HUES48 (cell line): ENCODE data around the gene AMPH.

Experiments
- H3K27ac ChIP-seq: one replicate; pipeline ENCODE4 v1.7.0; 2013; ENCODE audit warnings: low read depth, low read length, inconsistent platforms
- H3K27me3 ChIP-seq: 2 replicates; pipeline ENCODE4 v1.6.1; 2013; ENCODE audit warnings: mild to moderate bottlenecking, low read length; ENCODE audit not compliant: control insufficient read depth, insufficient read depth
- H3K36me3 ChIP-seq: 2 replicates; pipeline ENCODE4 v1.6.1; 2013; ENCODE audit warnings: low read length; ENCODE audit not compliant: control insufficient read depth, insufficient read depth
- H3K4me1 ChIP-seq: 2 replicates; pipeline ENCODE4 v1.6.1; 2013; ENCODE audit warnings: mild to moderate bottlenecking, low read length; ENCODE audit not compliant: control insufficient read depth, insufficient read depth
- H3K4me3 ChIP-seq: 2 replicates; pipeline ENCODE4 v1.5.1; 2013; ENCODE audit warnings: mild to moderate bottlenecking, low read depth, low read length
- H3K9ac ChIP-seq: 2 replicates; pipeline ENCODE4 v1.6.1; 2013; ENCODE audit warnings: mild to moderate bottlenecking, low read depth, low read length, moderate library complexity
- H3K9me3 ChIP-seq: 2 replicates; pipeline ENCODE4 v1.6.1; 2013; ENCODE audit warnings: low read length; ENCODE audit not compliant: control insufficient read depth, insufficient read depth

AMPH gene

GRCh38 chr7:38565289-38565688 is 65.9 kb downstream of the AMPH start:
- no peaks in the 10 kb centered on the region for H3K27me3 ChIP-seq
- no peak overlapping the region for H3K4me3 ChIP-seq

GRCh38 chr7:38563741-38564140 is 67.4 kb downstream of the AMPH start:
- H3K4me1 ChIP-seq = peaks cover 8% of the 10 kb centered on the region; the same call in 1 of the 2 replicates
- H3K9ac ChIP-seq = no peak overlapping the region
- no peaks in the 10 kb centered on the region for H3K9me3 ChIP-seq
- H3K36me3 ChIP-seq = no peaks in the 10 kb centered on the region
- H3K4me3 ChIP-seq = no peak overlapping the region
- H3K27ac ChIP-seq = no peak overlapping the region
- no peaks in the 10 kb centered on the region for H3K27me3 ChIP-seq

More at GRCh38 chr7:38565289-38565688, 65.9 kb downstream of the AMPH start:
- Histone ChIP-seq H3K9me3 (no peaks in the 10 kb centered on the region), H3K9ac (no peak overlapping the region), H3K4me1 (peaks cover 8% of the 10 kb centered on the region; the same call in 1 of the 2 replicates), H3K27ac (no peak overlapping the region), H3K36me3 (no peaks in the 10 kb centered on the region)

- Histone ChIP-seq H3K9ac (no peak overlapping the region), H3K27me3 (no peaks in the 10 kb centered on the region), H3K36me3 (no peaks in the 10 kb centered on the region), H3K4me3 (no peak overlapping the region), H3K4me1 (peaks cover 8% of the 10 kb centered on the region; the same call in 1 of the 2 replicates), H3K27ac (no peak overlapping the region), H3K9me3 (no peaks in the 10 kb centered on the region)
Observed at GRCh38 chr7:38561166-38561565, 70.0 kb downstream of the AMPH start.

GRCh38 chr7:38558761-38559345 is 72.3 kb downstream of the AMPH start:
- Histone ChIP-seq H3K27ac (no peak overlapping the region), H3K9me3 (no peaks in the 10 kb centered on the region), H3K4me1 (peaks cover 8% of the 10 kb centered on the region; the same call in 1 of the 2 replicates), H3K4me3 (no peak overlapping the region), H3K27me3 (no peaks in the 10 kb centered on the region), H3K9ac (no peak overlapping the region), H3K36me3 (no peaks in the 10 kb centered on the region)

- no peaks in the 10 kb centered on the region for H3K9me3 ChIP-seq
- H3K4me1 ChIP-seq = peaks cover 9% of the 10 kb centered on the region
- no peak overlapping the region for H3K4me3 ChIP-seq
- H3K9ac ChIP-seq = no peak overlapping the region
- no peak overlapping the region for H3K27ac ChIP-seq
- H3K27me3 ChIP-seq = no peaks in the 10 kb centered on the region
- H3K36me3 ChIP-seq = no peaks in the 10 kb centered on the region
Observed at GRCh38 chr7:38554586-38554985, 76.6 kb downstream of the AMPH start.

- no peaks in the 10 kb centered on the region for H3K36me3 ChIP-seq
- no peaks in the 10 kb centered on the region for H3K9me3 ChIP-seq
- H3K4me3 ChIP-seq = no peak overlapping the region
- H3K27me3 ChIP-seq = no peaks in the 10 kb centered on the region
- H3K4me1 ChIP-seq = peaks cover 9% of the 10 kb centered on the region
- no peak overlapping the region for H3K9ac ChIP-seq
- H3K27ac ChIP-seq = no peak overlapping the region
Observed at GRCh38 chr7:38550836-38551235, 80.3 kb downstream of the AMPH start.

- Histone ChIP-seq H3K4me1 (peaks cover 9% of the 10 kb centered on the region), H3K4me3 (no peak overlapping the region), H3K36me3 (no peaks in the 10 kb centered on the region), H3K27me3 (no peaks in the 10 kb centered on the region), H3K9ac (no peak overlapping the region), H3K27ac (no peak overlapping the region), H3K9me3 (no peaks in the 10 kb centered on the region)
Observed at GRCh38 chr7:38548605-38549004, 82.6 kb downstream of the AMPH start.

- H3K9me3 ChIP-seq = no peaks in the 10 kb centered on the region
- peaks cover 9% of the 10 kb centered on the region for H3K4me1 ChIP-seq
- no peak overlapping the region for H3K4me3 ChIP-seq
- H3K9ac ChIP-seq = no peak overlapping the region
- H3K27me3 ChIP-seq = no peaks in the 10 kb centered on the region
- H3K27ac ChIP-seq = no peak overlapping the region
- no peaks in the 10 kb centered on the region for H3K36me3 ChIP-seq
Observed at GRCh38 chr7:38546763-38547162, 84.4 kb downstream of the AMPH start.

GRCh38 chr7:38545977-38546376 is 85.2 kb downstream of the AMPH start:
- peaks cover 3% of the 10 kb centered on the region for H3K4me1 ChIP-seq
- no peaks in the 10 kb centered on the region for H3K36me3 ChIP-seq
- no peak overlapping the region for H3K4me3 ChIP-seq
- no peak overlapping the region for H3K27ac ChIP-seq
- H3K27me3 ChIP-seq = no peaks in the 10 kb centered on the region
- H3K9ac ChIP-seq = no peak overlapping the region
- no peaks in the 10 kb centered on the region for H3K9me3 ChIP-seq

GRCh38 chr7:38542156-38542555 is 89.0 kb downstream of the AMPH start:
- H3K36me3 ChIP-seq = no peaks in the 10 kb centered on the region
- no peaks in the 10 kb centered on the region for H3K9me3 ChIP-seq
- no peak overlapping the region for H3K27ac ChIP-seq
- H3K9ac ChIP-seq = no peak overlapping the region
- H3K4me1 ChIP-seq = peaks cover 9% of the 10 kb centered on the region
- H3K4me3 ChIP-seq = no peak overlapping the region
- no peaks in the 10 kb centered on the region for H3K27me3 ChIP-seq

- Histone ChIP-seq H3K4me1 (peaks cover 9% of the 10 kb centered on the region), H3K27ac (no peak overlapping the region), H3K9ac (no peak overlapping the region), H3K9me3 (no peaks in the 10 kb centered on the region), H3K4me3 (no peak overlapping the region), H3K36me3 (no peaks in the 10 kb centered on the region), H3K27me3 (no peaks in the 10 kb centered on the region)
Observed at GRCh38 chr7:38541440-38541839, 89.7 kb downstream of the AMPH start.
